Fibroblast of skin of right biceps (primary cell): ENCODE measurements around the gene XRCC3.

Source experiments
- DNase-seq: peaks from one replicate; pipeline ENCODE4 v3.0.0-alpha.2; 2013

XRCC3 gene

DNA sequence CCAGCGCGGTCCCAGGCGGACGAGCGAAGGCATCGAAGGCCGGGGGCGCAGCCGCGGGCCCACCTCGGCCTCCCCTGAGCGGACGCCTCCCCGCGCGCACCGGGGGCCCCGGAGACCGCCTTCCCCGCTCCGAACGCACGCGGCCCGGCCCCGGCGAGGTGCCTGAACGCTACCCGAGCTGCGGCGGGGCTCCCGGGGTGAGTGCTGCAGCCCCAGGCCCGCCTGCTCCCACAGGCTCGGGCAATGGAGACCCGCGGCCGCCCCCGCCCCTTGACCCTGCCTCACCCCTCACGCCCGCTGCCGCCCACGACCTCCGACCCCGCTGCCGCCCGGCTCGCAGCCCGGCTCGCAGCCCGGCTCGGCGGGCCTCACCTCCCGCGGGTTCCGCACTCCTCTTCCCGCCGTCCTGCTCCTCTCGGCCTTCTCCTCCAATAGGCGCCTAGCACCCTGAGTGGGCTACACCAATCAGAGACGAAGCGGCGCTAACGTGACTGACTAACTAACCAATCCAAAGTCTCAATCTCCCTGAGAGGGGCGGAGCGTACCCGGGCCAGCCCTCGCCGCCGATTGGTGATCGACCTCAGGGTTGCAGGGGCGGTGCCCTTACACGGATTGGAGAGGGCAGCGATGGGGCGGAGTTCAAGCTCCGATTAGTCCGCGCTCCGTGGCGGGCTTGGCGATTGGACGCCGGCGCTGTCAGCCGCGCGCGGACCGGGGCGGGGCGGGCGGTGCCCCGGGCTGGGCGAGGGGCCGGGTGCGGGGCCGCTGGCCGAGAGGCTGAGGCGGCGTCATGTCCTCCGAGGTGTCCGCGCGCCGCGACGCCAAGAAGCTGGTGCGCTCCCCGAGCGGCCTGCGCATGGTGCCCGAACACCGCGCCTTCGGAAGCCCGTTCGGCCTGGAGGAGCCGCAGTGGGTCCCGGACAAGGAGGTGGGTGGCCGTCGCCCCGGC, at the start of gene XRCC3, which contains the start of gene ZFYVE21:
Gene XRCC3 (minus strand): TSS at position 400 of the 949 bp plus-strand sequence. CDS start 4,364 bp downstream, outside the sequence.
Gene ZFYVE21 (plus strand): TSS at position 759 of the 949 bp plus-strand sequence. CDS start 32 bp downstream, at position 791.
- peak; percentile 99 for DNase-seq

DNA sequence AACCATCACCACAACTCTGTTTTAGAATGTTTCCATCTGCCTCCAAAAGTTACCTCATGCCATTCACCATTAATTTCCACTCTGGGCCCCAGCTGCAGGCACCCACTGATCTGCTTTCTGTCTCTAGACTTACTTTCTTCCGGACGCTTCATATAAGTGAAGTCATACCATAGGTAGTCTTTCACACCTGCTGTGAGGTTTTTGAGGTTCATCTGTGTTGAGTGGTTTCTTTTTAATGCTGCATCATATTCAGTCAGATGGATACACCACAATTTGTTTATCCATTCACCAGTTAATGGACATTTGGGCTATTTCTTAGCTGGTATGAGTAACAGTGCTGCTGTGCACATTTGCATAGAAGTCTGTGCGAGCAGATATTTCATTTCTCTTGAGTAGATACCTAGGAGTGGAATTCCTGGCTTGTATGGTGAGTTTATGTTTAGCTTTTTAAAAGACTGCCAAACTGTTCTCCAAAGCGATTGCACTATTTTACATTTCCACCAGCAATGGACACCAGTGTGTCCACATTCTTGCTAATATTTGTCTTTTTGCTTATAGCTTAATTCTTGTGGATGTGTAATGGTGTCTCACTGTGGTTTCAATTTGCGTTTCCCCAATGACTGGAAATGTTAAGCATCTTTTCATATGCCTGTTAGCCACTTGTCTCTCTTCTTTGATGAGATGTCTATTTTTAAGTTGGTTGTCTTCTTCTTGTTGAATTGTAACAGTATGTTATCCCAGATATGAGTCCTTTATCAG, 48.7 kb upstream of the XRCC3 start:
- DNase-seq, result no peak

DNA sequence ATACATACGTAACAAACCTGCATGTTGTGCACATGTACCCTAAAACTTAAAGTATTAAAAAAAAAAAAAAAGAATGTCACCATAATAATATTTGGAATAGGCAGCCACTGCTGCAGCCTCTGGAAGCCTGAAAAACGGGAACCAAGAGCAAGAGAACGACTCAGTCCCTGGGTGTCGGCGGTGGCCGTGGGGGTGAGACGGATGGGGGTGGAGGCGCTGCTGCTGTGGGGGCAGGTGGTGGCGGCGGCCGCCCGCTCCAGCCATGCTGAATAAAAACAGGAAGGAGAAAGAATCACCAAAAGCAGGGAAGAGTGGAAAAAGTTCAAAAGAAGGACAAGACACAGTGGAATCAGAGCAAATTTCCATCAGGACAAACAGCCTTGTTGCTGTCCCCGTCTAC, 47.3 kb upstream of the XRCC3 start:
- DNase-seq, result no peak

DNA sequence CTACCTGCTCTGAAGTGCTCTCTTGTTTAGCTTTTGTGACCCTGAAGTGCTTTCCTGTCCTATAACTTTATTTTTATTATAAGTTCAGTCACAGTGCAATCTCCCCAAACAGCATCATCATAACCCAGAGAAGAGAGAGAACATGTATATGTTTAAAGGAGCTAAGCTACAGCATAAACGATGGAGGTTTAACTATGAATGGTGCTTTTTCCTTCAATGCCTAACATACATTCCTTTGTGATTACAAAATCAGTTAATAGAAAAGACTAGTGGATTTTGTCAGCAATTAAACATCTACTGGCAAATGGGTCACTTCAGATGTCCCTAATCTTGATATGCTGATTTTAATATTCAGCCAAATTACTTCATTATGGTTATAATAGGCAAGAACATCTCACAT, 46.8 kb upstream of the XRCC3 start:
- peak; percentile 25 for DNase-seq

DNA sequence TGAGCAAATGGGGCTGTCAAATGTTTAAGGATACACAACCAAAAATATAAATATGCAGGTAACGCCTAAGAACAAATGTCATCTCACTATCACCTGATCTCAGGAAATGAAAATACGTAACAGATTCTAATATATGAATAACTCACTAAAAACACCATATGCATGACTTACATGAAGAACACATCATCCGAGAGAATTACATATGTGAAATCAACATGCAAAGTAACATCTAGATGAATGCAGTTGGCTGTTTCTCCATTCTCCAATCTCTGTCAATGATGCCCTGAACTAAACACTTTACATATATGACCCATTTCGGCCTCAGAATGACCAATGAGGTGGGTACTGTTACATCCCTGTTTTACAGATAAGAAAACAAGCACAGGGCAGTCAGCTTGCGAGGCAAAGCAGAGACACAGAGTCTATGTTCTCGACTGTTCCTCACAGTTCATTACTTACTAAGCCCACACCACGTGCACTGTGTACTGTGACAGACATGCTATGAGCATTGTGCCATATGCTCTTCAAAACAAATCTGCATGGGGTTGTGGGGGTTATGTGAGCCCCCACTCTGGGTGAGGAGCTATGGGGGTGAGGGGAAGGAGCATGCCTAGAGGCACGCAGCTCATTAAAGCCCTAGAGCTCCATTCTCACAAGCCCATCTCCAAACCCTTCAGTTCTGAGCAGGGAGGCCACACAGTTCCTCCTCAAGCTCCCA, 43.0 kb upstream of the XRCC3 start:
- no peak for DNase-seq

DNA sequence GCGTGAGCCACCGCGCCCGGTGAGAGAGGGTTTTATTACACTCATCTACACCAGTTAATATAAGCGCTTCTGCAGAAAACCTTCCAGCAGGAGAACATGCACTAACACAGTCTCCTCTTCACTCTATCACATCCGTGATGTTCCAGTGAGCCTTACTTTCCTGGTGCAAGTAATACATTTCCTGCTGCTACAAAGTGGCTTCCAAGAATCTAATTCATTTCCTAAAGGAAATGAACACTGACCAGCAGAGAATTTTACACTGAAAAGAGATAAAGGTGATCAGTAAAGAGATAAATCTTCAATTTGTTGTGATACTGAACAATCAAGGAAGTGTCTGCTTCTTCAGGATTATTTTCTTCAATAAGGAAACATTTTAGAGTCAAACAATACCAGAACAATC, 39.8 kb upstream of the XRCC3 start:
- DNase-seq, result no peak

DNA sequence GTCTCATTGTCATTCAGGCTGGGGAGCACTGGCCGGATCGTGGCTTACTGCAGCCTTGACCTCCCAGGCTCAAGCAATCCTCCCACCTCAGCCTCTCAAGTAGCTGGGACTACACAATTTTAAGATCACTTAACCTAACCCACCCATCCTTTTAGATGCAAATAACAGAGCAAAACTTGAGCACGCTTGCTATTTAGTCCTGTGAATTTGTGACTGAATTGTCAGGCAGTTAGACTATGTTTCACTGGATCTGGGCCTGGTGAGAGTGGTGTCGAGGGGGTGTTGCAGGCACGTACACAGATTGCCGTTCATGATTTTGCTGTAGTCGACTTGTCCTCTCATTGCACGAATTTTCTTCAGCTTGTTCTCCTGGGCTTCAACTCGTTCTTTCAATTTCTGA, 38.5 kb upstream of the XRCC3 start:
- DNase-seq, result no peak

DNA sequence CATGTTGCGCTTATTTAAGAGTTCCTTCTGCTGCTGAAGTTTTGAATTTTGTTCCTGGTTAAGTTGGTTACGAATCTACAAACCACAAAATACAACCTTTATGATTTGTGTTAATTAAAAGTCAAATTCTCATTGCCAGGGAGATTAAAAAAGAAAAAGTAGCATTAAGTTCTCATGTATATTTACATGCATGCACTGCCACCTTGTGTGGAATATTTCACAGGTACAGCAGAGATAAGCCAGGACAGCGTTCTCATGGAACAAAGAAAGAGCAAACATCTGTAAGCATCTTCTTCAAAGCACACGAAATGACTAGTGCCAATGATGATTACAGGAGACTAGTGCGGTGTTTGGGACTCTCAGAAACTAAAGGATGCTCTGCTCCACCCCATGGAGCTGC, 34.6 kb upstream of the XRCC3 start:
- no peak for DNase-seq

DNA sequence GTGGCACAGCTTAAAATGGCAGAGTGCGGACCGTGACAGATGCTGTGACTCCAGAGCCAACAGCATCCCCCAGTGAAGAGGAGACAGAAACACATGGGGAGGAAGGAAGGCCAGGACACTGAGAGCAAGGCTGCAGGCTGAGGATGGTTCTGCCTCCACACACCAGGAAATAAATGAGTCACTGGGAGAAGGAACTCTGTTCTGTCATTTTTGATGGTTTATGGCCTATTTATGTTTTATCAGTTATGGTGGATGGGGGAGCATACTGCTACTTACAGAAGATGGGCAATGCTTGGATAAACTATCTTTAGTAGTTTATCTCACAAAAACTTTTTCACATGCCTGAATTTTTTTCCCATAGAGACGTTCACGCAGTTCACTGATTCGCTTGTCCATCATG, 34.2 kb upstream of the XRCC3 start:
- DNase-seq, result peak; percentile 30

DNA sequence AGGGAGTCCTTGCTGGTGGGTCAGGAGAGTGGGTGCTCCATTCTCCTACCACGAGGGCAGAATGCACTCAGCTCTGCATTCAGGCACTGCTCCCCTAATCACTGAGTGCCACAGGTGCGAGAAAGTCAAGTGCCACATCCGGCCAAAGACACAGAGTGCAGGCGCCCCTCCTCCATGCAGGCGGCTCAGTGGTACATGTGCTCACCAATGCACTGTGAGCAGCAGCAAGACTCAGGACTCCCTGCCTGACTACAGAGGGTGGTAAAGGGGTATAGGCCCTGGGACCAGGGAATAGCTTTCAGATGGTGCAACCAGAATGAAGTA, 33.2 kb upstream of the XRCC3 start:
- DNase-seq, result no peak

DNA sequence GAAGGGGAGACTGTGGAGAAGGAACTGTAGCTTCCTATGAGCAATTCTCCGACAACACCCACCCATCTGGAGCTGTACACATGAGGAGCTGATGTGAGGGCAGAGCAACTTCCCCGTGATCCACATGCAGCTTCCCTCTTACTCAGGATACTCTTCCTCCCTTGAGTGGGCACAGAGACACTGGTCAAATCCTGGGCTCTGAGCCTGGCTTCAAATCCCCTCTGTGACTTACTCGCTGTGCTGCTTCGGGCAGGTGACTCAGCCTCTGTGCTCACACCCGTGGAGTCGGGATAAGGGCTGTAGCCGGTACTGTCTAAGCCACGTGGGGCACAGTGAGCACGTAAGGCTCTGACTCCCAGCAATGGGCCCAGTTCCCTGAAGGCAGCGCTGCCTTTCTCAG, 31.4 kb upstream of the XRCC3 start:
- DNase-seq, result peak; percentile 55

DNA sequence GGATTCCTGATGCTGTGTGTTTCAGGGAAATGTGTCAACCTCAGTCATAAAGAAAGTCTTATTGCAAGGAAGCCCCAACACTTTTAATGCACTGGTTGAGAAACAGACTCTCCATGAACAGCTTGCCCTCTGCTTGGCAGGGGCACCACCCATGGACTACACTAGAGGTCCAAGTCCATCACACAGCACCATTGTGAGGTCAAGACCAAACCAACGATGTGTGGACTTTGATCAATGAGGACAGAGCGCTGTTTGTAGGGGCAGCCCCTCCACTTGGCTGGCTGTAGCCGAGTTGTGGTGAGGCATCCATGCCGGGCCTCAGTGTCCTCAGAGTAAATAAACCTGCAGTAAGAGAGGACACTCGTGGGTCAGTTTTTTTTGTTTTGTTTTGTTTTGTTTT, 30.2 kb upstream of the XRCC3 start:
- DNase-seq, result no peak

DNA sequence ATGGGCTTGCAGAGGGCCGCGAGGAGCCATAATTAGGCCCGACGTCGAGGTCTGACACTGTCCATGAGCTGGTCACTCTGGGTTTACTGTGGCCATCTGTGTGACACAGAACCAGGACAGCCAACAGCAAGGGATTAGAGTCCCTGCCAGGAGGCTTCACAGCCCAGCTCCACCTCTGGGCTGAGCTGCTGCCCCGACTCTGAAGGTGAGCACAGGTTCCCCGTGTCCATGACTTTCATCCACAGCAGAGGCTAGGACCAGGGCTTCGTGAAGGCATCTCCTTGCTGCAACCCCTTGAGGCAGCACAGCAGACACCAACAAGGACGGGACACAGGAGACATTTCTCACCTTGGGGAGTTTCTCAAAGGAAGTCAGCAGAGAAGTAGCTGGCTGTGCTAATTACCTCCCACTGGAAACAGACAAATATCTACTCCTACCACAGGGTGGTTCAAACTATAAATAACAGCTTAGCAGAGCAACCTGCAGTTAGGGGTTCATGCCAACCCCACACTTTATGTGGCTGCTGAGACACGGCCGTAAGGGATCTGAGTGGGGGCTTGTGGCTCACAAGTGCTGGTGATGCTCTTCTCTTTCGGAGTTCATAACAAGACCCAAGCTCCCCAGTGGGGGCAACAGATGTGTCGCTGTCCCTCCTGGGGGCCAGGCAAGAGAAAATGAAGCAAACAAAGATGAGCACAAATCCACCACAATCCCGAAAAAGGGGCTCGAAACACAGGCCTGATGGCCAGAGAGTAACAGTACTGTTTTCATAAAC, 29.6 kb upstream of the XRCC3 start:
- DNase-seq, result no peak

DNA sequence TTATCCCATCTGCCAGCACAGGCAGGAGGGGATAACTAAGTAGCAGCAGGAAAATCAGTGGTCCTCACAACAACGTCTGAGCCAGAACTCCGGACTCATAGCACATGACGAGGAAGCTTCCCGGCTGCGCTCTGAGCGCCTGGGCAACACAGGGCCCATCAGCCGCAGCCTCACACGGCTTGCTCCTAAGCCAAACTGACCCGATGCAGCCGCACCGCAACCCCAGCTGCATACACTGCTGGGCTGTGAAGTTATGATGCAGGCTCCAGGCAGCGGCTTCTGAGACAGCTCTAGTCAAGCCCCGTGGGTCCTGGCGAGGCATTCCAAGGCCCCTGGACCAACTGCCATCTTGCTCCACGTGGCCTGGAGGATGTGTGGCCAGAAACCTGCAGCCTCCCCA, 28.4 kb upstream of the XRCC3 start:
- DNase-seq, result no peak

DNA sequence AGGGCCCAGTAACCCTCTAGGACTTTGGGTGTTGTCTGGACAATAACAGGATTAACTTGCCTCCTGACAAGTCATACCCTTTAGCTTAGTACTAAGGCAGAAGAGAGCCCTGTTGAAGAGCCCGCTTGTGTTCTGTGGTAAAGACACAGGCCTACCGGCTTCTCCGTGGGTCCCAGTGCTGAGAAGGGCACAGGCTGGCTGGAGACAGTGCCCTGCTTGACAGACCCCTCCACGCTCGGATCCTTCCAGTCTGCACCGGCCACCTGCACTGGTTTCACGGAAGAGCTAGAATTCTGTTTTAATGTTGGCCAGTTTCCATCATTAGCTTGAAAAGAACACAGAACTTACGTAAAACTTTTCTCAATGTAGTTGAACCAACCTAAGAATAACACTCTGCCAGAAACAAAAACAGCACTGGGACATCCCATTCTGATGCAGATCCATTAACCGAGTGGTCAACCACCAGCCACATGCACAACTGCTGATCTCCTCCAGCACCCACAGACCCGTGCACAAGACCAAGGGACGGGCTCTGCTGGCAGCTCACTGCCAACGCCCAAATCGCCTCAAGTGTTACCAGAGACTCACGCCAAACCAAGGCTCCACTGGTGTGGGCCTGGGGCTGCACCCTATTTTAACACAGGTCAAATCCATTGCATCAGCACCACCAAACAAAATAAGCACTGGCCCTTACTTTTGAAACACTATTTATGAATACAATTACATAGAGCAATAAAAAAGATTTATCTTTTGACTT, 27.4 kb upstream of the XRCC3 start:
- no peak for DNase-seq

DNA sequence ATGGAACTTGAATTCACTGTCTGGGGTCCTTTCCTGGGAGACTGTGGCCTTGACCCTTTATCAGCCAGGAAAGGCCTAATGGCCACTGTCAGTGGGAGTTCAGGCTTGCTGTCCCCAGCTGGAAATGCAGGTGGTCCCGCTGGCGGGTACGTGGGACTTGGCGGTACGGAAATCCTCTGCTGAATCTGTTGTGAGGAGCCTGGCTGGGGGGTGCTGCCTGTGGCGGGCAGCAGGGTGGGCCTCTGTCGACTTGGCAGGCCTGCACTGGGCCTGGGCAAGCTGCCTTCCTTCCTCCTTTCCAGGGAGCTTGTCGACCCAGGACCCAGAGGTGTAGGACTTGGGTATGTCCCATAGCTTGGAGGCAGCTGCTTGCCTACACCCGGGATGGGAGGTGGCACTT, 26.6 kb upstream of the XRCC3 start:
- DNase-seq, result no peak

DNA sequence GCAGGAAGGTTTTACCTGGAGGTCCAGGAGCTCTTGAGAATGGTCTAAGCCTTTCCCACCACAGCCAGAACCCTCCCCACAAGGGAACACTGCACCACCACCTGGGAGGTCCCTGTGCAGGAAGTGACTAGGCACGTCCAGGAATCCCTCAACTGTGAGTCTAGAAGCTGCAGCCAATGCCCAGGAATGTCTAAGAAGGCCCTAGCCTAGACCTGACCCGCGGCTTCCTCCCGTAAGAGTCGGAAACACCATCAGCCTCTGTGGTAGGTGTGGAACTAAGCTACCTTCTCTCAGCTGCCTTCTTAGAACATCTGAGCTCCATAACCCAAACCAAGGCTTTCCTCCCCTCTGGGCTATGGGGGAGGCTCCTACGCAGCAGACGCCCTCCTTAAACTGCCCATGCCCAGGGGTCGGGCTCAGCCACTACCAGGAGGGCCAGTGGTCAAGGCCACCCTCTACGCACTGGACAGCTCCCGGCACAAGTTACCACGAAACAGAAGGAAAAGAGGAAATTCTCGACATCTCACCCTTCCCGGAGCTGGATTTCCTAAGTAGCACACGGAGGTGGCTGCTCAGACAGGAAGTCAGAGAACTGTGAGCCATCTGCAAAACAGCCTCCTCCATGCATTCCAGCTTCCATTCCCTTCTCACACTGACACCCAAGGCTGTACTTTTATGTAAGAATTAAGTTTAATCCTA, 25.9 kb upstream of the XRCC3 start:
- peak; percentile 72 for DNase-seq

DNA sequence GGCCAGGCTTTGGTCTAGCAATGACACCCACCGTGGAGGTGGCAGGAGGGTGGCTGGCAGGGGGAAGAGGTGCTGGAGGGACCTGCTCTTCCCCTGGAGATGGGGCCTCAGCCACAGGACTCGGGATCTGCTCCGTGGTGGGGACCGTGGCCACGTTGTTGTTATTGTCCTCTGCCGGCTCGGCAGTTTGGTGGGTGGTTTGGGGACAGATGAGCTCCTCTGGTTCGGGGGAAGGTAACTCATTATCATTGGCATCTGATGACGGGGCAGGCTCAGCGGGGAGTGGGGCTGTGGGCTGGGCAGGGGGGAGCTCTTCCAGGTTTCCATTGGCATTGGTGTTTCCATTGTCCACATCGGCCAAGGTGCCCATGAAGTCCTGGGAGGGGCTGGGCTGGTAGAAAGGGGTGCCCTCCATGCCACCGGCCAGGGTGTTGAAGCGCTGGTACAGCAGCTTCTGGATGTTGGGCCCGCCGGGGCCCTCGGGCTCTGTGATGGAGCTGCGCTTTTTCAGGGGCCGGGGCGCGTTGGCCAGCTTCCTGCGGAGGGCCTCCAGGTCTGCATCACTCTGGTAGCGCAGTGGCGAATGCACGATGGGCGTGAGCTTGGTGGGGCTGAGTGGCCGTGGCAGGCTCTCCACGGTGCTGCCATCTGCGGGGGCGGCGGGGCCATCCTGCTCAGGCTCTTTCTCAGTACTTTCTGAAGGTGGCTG, 24.7 kb upstream of the XRCC3 start:
- DNase-seq, result no peak

DNA sequence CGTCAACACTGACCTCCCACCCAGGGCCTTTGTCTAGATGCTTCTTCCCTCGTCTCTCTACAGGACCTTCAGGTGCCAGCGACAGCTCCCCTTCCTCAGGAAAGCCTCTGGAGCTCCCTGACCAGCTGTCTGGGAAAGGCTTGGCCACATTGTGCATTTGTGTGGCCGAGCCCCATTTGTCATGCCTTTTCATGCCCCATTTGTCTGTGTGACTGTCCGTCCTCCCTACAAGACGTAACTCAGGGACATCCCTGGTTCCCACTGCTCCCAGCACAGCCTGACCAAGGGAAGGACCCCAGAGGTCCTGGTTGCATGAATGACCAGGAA, 24.2 kb upstream of the XRCC3 start:
- DNase-seq, result no peak

DNA sequence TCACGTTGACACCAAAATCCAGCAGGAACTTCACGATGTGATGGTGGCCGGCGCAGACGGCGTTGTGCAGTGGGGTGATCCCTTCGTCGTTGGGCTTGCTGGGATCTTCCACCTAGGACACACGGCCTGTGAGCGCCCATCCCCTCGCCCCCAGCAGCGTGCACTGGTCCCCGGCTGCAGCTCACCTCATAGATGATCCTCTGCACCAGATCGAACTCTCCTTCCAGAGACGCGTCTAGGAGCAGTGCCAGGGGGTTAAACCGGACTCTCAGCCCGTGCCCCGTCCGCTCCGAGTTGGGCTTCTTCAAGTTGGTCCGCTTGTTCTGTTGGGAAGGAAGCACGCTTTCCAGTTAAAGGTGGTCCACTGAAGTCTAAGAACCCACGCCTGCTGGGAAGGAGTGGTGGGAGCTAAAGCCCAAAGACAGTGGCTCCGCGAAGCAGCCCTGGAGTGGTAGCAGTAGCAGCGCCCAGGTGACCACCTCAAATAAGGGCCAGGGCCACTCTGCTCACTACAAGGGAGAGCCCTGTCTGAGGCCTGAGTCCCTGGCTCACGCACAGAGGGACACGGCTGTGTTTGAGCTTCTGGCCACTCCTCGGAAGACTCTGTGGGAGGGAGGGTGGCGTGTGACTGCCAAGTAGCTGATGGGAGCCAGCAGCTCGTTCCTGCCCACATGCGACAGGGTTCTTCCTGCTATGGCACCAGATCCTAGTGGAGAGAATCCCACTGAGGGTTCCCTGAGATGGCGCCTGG, 23.6 kb upstream of the XRCC3 start:
- DNase-seq, result no peak
